Right forelimb (tissue), 1 donor: ENCODE data around the gene C16orf82.
"Not testable (repeated sequence)": the region's sequence is repeated elsewhere in the genome, so short reads cannot be mapped to it uniquely, and the experiment has no call there.

Experiments
- DNase-seq: peaks from one replicate; pipeline ENCODE4 v3.0.0-alpha.2; 2018

The C16orf82 gene

DNA sequence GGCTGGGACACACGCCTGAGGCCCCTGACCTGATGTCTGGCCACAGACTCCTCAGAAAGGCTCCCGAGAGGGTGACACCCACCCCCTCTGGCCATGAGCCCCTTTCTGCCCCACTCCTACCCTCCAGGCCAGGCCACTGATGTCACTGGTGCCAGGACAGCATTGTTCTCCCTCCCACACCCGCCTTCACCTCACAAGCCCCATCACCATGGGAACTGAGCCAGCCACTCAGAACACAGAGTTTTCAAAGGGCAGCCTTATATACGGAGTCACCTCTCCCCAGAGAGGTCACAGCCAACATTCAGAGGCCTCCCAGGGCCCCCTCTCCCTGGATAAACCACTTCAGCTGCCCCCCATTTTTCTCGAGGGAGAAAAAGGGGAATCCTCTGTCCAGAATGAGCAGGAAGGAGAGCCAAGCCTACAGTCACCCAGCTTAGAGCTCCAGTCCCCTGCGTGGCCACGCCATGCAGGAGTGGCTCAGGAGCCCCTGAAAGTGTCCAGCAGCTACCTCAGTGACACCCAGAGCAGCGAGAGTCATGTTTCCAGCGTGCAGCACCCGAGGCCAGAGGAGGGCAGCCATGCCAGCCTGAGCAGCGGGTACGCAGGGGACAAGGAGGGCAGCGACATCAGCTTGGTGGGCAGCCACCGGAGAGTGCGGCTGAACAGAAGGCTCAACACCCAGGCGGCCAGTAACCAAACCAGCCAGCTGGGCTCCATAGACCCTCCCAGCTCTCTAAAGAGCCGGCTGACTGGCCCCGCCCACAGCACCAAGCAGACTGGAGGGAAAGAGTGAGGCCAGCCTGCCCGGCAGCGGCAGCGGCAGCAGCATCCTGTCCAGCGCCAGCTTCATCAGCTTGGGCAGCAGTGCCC is at the start of gene C16orf82:
C16orf82 (plus strand) TSS at position 260 of the 870 bp plus-strand sequence.
- no peak for DNase-seq

DNA sequence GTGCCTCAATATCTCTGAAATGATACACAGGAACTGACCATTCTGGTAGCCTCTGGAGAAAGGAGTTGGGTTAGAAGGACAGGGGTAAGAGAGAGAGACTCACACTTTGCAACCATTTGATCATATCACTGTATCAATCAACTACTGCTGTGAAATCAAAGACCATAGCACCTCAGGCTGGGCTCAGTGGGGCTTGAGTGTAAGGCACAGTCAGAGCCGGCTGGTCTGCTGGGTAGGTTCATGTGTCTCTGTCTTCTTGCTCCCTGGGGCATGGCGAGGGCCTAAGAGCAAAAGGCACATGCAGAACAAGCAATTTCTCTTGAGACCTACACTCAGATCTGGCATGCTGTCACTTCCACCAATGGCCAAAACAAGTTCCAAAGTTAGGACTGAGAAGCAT is 46.7 kb upstream of the C16orf82 start:
- DNase-seq, result no peak

DNA sequence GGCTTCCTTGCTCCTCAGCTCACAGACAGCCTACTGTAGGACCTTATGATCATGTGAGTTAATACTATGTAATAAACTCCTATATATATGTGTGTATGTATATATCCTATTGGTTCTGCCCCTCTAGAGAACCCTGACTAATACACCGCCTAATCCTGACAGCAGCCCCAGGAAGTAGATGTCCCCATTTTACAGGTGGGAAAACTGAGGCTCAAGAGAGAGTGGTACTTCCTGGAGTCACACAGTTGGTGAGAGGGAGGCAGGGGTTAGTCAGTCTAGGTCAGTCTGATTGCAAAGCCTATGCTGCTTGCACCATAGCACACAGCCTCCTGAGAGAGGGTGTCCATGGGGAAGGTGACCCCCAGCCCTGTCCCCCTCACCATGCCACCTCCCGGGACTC is 42.7 kb upstream of the C16orf82 start:
- DNase-seq, result no peak

DNA sequence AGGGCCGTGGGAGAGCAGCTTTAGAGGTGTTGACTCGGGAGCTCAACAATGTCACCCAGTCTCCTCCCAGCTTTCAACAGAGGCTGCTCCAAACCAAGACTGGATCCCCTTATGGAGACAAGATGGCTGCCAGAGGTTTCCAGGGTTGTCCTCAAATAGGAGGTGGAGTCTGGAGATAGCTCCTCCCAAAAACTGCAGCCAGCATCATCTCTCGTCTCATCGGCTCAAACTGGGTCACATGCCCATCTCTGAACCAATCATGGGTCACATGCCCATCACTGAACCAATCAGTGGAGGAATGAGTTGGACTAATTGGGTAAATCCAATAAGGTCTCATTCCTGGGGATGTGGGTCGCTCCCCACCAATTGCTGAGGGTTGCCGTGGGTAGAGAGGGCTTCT is 41.1 kb upstream of the C16orf82 start:
- DNase-seq, result no peak

DNA sequence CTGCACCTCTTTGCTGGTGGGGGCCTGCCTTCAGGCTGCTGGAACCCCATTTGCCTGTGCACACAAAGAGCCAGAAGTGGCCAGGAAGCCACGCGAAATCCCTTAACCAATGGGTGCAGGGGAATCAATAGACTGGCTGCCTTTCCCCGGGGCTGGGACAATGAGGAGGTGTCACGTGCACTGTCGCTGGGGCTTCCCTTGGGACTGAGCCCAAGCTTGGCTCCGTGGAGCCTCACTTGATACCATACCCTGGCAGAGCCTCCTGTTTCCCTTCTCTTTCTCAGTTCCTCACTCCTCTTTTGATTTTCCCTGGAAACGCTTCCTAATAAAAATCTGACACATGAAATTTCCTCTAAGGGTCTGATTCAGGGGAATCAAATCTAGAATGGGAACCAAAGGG is 38.8 kb upstream of the C16orf82 start:
- DNase-seq, result no peak

DNA sequence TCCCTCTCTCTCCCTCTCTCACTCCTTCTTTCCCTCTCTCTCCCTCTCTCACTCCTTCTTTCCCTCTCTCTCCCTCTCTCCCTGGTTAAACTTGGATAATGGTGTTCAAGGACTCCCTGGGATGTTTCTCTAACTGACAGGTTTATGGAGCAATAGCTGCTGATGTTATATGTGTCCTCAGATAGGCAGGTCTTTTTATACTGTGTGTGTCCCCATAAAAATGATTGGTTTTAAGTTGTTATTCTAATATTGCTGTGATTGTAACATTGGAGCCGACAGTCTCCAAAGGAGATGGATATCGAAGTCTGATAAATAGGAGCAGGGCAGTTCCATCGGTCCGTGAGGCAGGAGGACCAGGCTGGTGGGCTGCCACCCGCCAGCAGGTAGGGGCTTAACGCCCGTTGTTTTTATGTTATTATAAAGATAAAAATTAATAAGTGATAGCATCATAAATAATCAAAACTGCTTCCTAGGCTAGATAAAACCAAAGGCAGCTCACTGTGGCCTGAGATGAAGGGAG is 38.1 kb upstream of the C16orf82 start:
- no peak for DNase-seq

DNA sequence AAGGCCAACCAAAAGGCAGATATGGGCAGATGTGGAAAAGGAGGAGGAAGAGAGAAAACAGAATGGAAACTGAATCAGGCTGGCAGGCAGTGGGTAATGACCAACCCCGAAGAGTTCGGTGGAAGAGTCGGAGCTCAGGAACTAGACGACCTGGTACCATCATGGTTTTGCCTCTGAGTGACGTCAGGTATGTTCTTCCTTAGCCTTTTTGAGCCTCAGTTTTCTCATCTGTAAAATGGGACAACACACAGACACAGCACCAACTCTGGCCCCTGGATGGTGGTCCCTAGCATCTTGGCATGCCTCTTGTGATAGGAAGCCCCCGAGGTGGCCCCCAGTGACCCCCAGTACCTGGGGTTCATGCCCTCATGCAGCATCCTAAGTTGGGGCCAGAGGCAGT is 37.2 kb upstream of the C16orf82 start:
- DNase-seq, result no peak

DNA sequence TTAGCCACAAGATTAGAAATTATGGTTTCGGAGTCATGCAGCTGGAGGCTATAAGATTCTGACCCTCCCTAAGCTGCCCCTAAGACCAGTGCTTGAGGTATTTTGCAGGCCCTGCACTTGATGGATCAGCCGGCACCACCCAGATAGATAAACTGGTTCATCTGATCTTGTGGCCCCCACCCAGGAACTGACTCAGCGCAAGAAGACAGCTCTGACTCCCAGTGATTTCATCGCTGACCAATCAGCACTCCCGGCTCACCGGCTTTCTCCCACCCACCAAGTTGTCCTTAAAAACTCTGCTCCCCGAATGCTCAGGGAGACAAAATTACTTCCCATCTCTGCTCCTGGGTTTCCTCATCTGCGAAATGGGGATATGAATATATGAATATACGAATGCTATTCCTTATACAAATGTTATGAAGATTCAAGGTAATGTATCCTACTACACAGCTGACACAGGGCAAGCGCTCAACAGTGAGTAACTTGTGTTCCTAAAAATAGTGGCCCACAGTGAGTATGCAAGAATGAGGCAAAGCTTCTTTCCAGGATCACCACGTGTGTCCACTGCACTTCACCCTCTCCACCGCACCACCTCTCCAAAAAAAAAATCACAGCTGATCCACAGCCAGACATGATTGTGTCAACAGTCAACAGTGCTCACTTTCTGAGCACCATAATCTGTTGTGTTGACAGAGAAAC is 33.3 kb upstream of the C16orf82 start:
- DNase-seq, result no peak

DNA sequence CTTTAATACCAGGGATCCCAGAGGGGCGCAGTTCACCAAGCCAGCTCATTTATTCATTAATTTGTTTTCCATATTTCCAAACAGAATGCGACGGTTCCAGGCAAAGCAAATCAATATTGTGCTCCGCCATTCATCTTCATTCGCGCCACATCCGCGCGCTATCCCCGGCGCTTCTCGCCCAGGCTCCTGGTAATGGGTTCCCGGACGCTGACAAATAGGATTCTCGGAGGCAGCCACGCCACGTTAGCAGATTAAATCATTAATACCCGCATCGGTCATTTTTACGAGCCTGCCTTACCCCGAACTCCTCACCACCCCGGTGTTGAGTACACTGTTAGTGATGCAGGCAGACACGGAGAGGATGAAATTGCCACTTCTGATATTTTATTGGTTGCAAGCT is 26.0 kb upstream of the C16orf82 start:
- DNase-seq, result no peak

DNA sequence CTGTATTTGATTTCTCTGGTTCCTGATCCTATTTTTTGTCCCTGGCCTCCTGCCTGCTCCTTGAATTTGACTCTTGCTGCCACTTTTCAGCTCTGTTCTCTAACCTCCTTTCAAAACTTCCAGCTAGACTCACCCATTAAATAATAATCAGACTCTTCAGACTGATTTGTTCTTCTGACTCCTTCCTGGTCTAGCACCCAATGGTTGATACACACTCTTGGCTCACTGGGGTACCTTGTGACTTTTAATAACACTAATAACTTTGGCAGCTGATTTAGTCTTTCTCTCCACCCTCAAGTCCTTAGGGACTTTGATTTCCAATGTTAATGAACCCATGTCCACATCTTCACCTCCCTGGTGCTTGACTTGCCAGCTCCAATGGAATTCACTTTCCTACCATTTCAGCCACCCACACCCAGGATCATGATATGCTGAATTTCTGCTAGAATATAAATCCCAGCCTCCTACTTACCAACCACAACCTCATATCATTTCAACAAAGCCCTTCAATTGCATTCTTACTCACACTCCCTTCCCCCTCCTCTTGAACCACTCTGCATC is 19.7 kb upstream of the C16orf82 start:
- DNase-seq, result no peak

DNA sequence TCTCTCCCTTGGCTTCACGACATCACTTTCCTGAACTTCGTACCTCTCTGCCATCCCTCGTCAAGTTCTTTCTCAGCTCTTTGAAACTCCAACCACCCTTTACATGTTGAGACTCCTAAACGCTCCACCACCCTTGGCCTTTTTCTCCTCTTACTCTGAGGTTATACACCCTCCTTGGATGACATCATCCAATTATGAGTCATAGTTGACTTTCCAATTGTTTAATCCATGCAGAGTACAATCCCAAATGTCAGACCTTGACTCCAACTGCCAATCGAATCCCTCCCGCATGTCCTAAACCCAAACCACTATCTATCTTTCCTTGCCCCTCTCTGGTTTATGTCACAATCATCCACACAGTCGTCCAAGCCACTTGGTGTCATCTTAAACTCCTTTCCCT is 18.4 kb upstream of the C16orf82 start:
- DNase-seq, result no peak

DNA sequence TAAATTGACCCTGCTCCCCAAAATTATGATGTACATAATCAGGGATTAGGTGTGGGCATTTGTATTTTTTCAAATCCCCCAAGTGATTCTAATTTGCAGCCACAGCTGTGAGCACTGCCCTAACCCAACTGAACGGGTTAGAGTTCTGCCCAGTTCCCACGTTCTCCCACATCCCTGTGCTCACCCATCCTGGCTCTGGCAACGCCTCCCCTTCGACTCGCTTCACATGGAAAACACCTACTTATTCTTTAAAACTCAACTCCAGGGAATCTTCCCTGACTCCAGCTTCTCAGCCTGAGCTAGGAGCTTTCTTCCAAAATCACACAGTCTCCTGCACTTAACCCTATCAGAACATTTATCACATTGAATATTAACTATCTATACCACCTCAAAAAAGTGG is 17.6 kb upstream of the C16orf82 start:
- no peak for DNase-seq

DNA sequence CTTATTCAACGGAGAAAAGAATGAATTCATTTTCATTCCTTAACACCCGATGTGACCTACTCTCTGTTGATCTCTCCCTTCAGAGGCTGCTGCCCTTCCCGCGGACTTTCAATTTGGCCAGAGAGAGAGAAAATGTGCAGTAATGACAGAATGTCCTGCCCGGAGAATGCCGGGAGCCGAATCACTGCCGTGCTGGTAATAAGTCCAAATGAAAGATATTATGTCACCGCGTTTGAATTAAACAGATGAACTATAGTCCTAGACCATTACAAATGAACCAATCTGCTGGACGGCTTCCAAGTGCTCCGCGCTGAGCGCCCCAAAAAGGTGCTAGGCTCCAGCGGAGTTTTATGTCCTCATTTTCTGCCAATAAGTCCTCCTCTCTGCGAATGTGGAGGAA is 14.7 kb upstream of the C16orf82 start:
- DNase-seq, result no peak

DNA sequence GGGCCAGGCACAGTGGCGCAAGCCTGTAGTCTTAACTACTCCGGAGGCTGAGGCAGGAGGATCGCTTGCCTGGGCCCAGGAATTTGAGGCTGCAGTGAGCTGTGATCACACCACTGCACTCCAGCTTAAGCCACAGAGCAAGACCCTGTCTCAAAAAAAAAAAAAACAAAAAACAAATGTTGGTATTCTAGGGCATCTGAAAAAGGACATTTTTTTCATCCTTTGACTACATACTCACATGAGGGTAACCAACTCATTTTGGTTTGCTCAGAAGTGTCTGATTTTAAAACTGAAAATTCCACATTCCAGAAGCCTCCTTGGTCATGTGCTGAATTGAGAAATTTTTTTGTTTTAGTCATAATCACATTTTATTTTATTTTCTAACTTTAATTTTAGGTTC is 12.7 kb upstream of the C16orf82 start:
- DNase-seq, result no peak

DNA sequence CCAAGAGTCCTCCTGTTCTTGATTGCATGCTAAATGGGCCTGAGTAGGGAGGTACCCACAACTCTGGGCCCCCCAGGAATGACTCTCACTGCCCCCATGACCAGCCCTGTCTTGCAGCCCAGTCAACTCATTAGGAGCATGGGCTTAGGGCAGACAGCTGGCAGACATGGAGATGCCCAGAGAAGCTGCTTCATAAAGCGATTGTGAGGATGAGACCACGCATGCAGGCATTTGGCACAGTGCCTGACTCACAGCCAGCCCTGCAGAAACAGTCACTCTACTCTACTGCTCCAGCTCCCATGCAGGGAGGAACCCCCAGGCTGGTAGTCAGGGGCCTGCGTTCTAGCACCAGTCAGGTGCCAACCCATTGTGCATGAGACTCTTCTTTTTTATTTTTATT is 8.4 kb upstream of the C16orf82 start:
- DNase-seq, result no peak

DNA sequence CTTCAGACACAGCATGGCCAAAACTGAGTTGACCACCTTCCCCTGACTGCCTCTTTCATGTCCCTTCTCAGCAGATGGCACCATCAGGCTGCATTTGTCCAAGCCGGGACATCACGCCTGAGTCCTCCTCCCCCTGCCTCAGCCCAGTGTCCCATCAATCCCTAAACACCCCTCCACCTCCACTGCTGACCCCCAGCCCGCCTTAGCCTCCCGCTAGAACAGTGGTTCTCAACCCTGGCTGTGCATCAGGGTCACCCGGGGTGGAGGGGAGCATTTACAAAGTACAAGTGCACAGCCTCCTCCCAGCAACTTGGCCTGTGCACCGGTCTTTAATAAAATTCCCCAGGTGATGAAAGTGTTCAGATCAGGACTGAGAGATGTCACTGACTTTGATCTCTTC is 4.0 kb downstream of the C16orf82 start:
- DNase-seq, result no peak

DNA sequence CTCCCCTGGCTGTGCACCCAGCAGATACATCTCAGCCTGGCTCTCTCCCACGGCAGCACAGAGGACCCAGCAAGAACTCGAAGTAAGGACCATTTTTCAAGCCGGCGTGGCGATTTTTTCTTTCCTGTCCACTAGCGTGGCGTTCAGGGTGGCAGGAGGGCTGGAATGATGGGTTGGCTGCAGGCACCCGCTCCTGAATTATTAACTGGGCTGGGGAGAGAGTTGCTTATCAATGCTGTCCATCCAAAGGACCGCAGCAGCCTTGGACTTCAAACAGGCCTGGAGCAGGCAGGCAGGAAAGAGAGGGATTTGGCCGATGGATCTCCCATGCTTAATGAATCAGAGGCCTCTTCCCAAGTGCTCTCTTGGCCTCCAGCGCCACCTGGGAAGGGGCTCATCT is 7.0 kb downstream of the C16orf82 start:
- DNase-seq, result no peak

DNA sequence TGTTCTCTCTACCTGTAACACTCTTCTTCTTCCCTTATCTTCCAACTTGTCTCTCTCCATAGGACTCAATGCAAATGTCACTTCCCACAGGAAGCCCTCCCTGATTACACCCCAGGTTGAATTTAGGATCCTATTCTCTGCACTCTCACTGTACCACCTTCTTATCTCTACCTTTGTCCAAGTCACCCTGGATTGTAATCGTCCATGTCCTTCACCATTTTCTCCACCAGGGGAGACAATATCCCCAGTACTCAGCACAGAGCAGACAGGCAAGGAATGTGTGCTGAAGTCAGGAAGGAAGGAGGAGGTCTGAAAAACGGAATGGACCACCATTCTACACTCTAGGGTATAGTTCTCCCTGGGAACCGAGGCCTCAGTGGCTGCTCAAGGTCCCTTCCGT is 14.2 kb downstream of the C16orf82 start:
- DNase-seq, result no peak

DNA sequence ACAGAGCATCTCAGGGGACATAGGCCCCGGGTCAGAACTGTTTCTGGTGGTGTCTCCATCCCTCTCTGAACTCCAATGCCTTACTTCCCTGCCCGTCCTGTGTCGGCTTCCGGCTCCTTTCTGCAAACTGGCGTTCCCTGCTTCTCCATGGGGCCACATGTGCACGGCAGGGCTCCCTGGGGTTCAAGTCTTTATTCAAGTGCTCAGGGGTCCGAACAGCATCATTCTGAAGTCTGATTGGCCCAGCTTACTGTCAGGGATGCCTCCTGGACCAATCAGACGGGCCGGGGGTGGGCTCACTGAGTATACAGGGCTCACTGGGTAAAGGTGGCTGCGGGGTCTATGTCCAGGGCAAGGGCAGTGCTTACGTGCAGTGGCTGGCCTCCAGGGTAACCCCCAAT is 17.1 kb downstream of the C16orf82 start:
- no peak for DNase-seq

DNA sequence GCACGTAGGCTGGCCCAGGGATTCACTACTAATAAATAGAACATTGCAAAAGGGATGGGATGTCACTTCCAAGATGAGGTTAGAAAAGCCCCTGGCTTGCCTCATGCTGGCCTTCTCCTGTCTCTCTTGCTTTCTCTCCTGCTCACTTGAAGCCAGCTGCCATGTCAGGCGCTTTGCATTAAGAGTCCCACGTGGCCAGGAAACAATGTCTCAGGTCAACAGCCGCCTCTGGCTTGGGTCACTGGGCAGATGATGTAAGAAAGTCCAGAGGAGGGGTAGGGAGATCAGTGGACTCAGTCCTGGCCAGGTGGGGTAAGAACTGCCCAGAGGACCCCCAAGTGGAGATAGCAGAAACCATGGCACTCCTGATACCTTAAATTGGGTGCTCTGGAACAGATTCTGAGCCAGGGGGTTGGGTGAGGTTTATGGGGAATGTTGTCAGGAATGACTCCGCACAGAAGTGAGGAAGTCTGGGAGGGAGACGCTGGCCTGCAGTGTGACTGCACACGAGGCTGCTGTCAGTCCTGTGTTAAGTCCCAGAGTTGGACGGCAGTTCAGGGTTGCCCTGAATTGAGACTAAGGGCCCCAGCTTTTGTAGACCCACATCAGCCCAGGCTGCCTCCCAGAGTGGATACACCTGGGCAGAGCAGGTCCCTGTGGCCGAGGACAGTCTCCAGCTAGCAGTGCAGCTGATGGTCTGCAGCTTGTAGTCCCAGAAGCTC is 17.7 kb downstream of the C16orf82 start:
- DNase-seq, result no peak

DNA sequence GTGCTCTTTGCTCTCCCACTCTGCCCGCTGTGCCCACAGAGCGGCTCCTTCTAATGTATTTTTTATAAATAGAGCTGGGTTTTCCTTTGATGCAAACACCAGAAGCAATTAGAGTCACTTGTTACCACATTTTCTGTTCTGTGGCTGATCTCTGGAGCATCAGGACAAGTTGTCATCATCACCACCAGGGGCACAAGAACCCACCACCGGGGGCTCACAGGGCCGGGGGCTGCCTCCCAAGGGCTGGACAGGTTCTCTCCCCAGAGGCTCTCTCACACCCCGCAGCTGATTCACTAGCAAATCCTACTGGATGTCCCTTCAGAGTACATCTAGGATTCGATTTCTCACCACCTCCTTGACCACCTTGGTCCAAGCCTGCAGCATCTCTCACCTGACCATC is 18.5 kb downstream of the C16orf82 start:
- DNase-seq, result no peak

DNA sequence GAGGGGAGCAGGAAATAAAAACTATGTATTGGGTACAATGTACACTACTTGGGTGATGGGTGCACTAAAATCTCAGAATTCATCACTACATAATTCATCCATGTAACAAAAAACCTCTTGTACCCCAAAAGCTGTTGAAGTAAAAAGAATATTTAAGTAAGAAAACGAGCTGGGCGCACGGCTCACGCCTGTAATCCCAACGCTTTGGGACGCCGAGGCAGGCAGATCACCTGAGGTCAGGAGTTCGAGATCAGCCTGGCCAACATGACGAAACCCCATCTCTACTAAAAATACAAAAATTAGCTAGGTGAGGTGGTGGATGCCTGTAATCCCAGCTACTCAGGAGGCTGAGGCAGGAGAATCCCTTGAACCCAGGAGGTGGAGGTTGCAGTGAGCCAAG is 19.3 kb downstream of the C16orf82 start:
- DNase-seq, result not testable (repeated sequence)

DNA sequence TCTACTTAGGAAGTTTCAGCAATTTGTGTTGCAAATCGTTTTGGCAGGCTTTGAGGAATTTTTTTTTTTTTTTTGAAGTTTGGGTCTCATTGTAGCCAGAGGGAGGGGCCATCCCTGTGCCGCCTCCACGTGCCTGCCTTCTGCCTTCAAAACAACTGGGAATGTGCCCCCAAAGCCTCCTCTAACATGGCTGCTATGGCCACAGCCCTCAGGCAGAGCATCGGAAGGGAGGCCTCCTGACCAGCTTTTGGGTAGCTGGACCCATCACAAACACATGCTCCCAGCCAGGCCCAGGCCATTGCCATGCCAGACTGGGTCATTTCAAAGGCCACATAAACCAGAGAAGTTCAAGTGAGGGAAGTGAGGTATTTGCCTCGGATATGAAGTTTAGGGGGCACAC is 21.5 kb downstream of the C16orf82 start:
- DNase-seq, result no peak
